ENCODE measurements around the gene CLIC4. TPM values are rescaled to one million over a fixed set of nuclear protein-coding genes. Genes with fewer than 3 reads are reported as not detected.

CLIC4 gene
- total RNA-seq, 1 donor from 2014 or later = 121 TPM

- Mint-ChIP-seq H3K36me3 (ENCODE audit: unreplicated experiment) (no peaks in the 10 kb centered on the region), H3K27me3 (ENCODE audit: unreplicated experiment) (peaks cover 1% of the 10 kb centered on the region), H3K27ac (ENCODE audit: unreplicated experiment) (no peak overlapping the region), H3K9me3 (ENCODE audit: unreplicated experiment) (no peaks in the 10 kb centered on the region), H3K4me3 (ENCODE audit: unreplicated experiment) (no peak overlapping the region), H3K4me1 (ENCODE audit: low read depth, unreplicated experiment) (no peaks in the 10 kb centered on the region)
- TF ChIP-seq, protein P1, sequence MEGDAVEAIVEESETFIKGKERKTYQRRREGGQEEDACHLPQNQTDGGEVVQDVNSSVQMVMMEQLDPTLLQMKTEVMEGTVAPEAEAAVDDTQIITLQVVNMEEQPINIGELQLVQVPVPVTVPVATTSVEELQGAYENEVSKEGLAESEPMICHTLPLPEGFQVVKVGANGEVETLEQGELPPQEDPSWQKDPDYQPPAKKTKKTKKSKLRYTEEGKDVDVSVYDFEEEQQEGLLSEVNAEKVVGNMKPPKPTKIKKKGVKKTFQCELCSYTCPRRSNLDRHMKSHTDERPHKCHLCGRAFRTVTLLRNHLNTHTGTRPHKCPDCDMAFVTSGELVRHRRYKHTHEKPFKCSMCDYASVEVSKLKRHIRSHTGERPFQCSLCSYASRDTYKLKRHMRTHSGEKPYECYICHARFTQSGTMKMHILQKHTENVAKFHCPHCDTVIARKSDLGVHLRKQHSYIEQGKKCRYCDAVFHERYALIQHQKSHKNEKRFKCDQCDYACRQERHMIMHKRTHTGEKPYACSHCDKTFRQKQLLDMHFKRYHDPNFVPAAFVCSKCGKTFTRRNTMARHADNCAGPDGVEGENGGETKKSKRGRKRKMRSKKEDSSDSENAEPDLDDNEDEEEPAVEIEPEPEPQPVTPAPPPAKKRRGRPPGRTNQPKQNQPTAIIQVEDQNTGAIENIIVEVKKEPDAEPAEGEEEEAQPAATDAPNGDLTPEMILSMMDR (IDR thresholded peaks at IDR 0.05; ENCODE audit: partially characterized antibody, unreplicated experiment) = no peak
- no peak for DNase-seq
Measured at GRCh38 chr1:24707687-24708086, 37.6 kb upstream of the CLIC4 start.

DNA sequence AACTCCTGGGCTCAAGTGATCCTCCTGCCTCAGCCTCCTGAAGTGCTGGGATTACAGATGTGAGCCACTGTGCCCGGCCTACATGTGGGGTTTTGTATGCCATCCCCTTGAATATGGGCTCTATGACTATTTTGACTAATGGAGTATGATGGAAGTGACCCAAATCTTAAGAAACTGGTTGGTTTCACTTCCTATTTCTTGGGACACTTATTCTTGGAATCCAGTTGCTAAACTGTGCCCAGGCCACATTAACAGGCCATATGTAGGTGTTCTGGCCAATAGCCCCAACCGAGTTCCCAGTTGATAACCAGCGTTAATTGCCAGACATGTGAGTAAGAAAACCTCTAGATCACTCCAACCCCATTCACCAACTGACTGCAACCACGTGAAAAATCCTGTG lies 36.3 kb upstream of the CLIC4 start:
- Mint-ChIP-seq H3K9me3 (ENCODE audit: unreplicated experiment) (no peaks in the 10 kb centered on the region), H3K36me3 (ENCODE audit: unreplicated experiment) (no peaks in the 10 kb centered on the region), H3K27ac (ENCODE audit: unreplicated experiment) (no peak overlapping the region), H3K27me3 (ENCODE audit: unreplicated experiment) (peaks cover 1% of the 10 kb centered on the region), H3K4me3 (ENCODE audit: unreplicated experiment) (no peak overlapping the region), H3K4me1 (ENCODE audit: low read depth, unreplicated experiment) (no peaks in the 10 kb centered on the region)
- DNase-seq = no peak
- TF ChIP-seq, protein P1 (IDR thresholded peaks at IDR 0.05; ENCODE audit: partially characterized antibody, unreplicated experiment) = no peak

DNA sequence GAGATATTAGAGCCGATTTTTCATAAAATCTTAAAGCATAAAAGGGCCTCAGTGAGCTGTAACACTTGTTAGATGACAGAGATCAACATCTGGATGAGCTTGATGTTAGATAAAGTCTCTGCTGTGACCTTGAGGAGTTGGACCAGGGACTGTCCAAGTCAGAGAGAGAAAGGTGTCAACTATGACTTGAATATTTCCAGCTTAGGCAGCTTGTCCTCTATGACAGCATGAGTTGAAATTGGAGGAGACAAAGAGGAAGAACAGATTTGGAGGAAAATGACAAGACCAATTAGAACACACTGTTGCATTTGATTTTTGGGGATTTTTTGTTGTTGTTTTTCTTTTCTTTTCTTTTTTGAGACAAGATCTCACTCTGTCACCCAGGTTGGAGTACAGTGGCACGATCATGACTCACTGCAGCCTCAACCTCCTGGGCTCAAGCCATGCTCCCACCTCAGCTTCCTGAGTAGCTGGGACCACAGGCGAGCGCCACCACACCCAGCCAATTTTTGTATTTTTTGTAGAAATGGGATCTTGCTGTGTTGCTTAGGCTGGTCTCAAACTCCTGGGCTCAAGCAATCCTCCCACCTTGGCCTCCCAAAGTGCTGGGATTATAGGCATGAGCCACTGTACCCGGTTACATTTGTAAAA lies 35.3 kb upstream of the CLIC4 start:
- H3K36me3 Mint-ChIP-seq (ENCODE audit: unreplicated experiment) = no peaks in the 10 kb centered on the region
- H3K27ac Mint-ChIP-seq (ENCODE audit: unreplicated experiment) = no peak overlapping the region
- H3K27me3 Mint-ChIP-seq (ENCODE audit: unreplicated experiment) = peaks cover 1% of the 10 kb centered on the region
- no peaks in the 10 kb centered on the region for H3K4me1 Mint-ChIP-seq (ENCODE audit: low read depth, unreplicated experiment)
- TF ChIP-seq, protein P1 (IDR thresholded peaks at IDR 0.05; ENCODE audit: partially characterized antibody, unreplicated experiment) = no peak
- H3K4me3 Mint-ChIP-seq (ENCODE audit: unreplicated experiment) = no peak overlapping the region
- no peaks in the 10 kb centered on the region for H3K9me3 Mint-ChIP-seq (ENCODE audit: unreplicated experiment)
- DNase-seq = no peak

DNA sequence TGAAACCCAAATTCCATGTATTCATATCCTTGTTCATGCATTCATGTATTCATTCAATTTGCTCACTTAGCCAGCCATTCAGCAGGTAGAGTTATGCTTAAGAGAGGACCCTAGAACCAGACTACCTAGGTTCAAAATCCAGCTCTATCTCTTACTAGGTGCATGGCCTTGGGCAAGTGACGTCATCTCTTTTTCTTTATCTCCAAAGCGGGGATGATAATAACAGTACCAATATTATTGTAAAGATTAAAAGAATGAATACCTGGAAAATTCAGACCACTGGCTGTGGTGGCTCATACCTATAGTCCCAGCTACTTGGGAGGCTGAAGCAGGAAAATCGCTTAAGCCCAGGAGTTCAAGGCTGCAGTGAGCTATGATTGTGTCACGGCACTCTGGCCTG lies 33.9 kb upstream of the CLIC4 start:
- no peak for DNase-seq
- TF ChIP-seq, protein P1 (IDR thresholded peaks at IDR 0.05; ENCODE audit: partially characterized antibody, unreplicated experiment) = no peak
- H3K27ac Mint-ChIP-seq (ENCODE audit: unreplicated experiment) = no peak overlapping the region
- no peaks in the 10 kb centered on the region for H3K4me1 Mint-ChIP-seq (ENCODE audit: low read depth, unreplicated experiment)
- peaks cover 1% of the 10 kb centered on the region for H3K27me3 Mint-ChIP-seq (ENCODE audit: unreplicated experiment)
- H3K4me3 Mint-ChIP-seq (ENCODE audit: unreplicated experiment) = no peak overlapping the region
- no peaks in the 10 kb centered on the region for H3K36me3 Mint-ChIP-seq (ENCODE audit: unreplicated experiment)
- no peaks in the 10 kb centered on the region for H3K9me3 Mint-ChIP-seq (ENCODE audit: unreplicated experiment)

DNA sequence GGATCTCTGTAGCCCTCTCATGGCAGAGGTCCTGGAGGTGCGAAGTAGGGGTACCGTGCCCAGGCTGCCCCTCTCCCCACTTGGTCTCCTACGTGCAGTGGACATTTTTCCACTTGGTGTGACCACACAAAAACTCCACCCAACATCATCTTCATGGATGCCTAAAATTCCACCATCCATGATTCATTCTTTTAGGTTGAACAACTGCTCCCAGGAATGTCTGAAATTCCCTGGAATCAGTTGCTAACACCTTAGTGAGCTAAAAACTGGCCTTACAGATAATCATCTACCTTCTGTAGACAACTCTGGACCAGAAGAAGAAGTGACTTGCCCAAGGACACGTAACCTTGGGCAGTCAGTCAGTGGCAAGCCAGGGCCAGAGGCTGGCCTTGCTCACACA lies 32.1 kb upstream of the CLIC4 start:
- TF ChIP-seq, protein P1 (IDR thresholded peaks at IDR 0.05; ENCODE audit: partially characterized antibody, unreplicated experiment) = no peak
- H3K4me1 Mint-ChIP-seq (ENCODE audit: low read depth, unreplicated experiment) = no peaks in the 10 kb centered on the region
- DNase-seq = no peak
- no peaks in the 10 kb centered on the region for H3K27me3 Mint-ChIP-seq (ENCODE audit: unreplicated experiment)
- no peaks in the 10 kb centered on the region for H3K36me3 Mint-ChIP-seq (ENCODE audit: unreplicated experiment)
- no peak overlapping the region for H3K27ac Mint-ChIP-seq (ENCODE audit: unreplicated experiment)
- H3K9me3 Mint-ChIP-seq (ENCODE audit: unreplicated experiment) = no peaks in the 10 kb centered on the region
- no peak overlapping the region for H3K4me3 Mint-ChIP-seq (ENCODE audit: unreplicated experiment)

Measured in glutamatergic neuron (in vitro differentiated cells).